ENCODE data around the gene COL27A1. TPM values are rescaled to one million over a fixed set of nuclear protein-coding genes. Genes with fewer than 3 reads are reported as not detected.

Gene COL27A1
- total RNA-seq, 1 donor from 2014 or later: 65.1 TPM

DNA sequence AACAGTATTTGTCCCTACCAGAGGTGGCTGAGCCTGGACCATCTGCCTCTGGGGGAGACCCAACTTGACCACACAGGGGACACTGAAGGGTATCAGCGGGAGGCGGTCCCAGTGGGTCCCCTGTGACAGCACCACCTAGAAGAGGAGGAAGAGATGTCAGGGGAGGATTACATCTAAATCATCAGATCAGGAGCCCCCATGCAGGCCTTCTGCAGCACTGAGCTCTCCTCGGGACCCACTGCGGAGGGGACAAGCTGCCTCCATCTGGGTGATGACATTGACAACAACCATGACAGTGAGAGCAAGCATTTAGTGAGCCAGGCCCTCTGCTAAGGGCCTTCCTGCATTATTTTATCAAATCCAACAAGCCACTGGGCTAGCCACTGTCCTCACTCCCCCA, 186.7 kb downstream of the COL27A1 start:
- TF ChIP-seq, protein P1, sequence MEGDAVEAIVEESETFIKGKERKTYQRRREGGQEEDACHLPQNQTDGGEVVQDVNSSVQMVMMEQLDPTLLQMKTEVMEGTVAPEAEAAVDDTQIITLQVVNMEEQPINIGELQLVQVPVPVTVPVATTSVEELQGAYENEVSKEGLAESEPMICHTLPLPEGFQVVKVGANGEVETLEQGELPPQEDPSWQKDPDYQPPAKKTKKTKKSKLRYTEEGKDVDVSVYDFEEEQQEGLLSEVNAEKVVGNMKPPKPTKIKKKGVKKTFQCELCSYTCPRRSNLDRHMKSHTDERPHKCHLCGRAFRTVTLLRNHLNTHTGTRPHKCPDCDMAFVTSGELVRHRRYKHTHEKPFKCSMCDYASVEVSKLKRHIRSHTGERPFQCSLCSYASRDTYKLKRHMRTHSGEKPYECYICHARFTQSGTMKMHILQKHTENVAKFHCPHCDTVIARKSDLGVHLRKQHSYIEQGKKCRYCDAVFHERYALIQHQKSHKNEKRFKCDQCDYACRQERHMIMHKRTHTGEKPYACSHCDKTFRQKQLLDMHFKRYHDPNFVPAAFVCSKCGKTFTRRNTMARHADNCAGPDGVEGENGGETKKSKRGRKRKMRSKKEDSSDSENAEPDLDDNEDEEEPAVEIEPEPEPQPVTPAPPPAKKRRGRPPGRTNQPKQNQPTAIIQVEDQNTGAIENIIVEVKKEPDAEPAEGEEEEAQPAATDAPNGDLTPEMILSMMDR (conservative IDR thresholded peaks at IDR 0.05): no peak
- Mint-ChIP-seq H3K27ac (no peak overlapping the region), H3K27me3 (no peaks in the 10 kb centered on the region), H3K4me3 (no peak overlapping the region), H3K9me3 (no peaks in the 10 kb centered on the region), H3K36me3 (peaks cover 16% of the 10 kb centered on the region), H3K4me1 (ENCODE audit: unreplicated experiment) (no peaks in the 10 kb centered on the region)
- DNase-seq (ENCODE audit: extremely low spot score, unreplicated experiment): no peak

DNA sequence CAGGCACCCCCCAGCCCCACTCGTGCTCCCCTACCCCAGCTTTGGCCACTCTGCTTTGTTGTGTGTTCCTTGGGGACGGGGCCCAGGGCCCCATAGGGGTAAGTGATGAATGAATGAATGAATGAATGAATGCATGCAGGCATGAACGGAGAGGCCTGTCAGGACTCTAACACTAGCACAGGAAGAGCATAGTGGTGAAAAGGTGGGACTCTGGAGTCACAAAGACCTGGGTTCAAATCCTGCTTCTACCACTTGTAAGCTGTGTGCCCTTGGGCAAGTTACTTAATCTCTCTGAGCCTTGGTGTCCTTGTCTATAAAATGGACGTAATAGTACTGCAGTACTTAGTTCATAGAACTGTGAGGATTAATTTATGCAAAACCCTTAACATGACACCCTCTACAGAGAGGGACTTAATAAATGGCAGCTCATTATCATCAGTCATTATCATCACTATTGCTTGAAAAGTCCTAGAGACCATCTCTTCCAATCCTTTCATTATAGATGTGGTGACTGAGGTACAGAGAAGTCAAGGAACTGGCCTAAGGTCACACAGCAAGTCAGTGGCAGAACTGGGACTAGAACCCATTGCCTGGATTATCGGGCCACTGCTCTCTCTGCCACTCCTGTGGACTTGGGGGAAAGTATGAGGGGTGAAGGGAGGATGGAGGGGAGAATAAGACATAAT, 187.6 kb downstream of the COL27A1 start:
- TF ChIP-seq, protein P1 (conservative IDR thresholded peaks at IDR 0.05): no peak
- no peaks in the 10 kb centered on the region for H3K9me3 Mint-ChIP-seq
- peaks cover 16% of the 10 kb centered on the region for H3K36me3 Mint-ChIP-seq
- H3K27me3 Mint-ChIP-seq: no peaks in the 10 kb centered on the region
- no peak overlapping the region for H3K27ac Mint-ChIP-seq
- no peak for DNase-seq (ENCODE audit: extremely low spot score, unreplicated experiment)
- H3K4me1 Mint-ChIP-seq (ENCODE audit: unreplicated experiment): no peaks in the 10 kb centered on the region
- no peak overlapping the region for H3K4me3 Mint-ChIP-seq

- TF ChIP-seq, protein P1 (conservative IDR thresholded peaks at IDR 0.05): no peak
- Mint-ChIP-seq H3K36me3 (peaks cover 16% of the 10 kb centered on the region), H3K27ac (no peak overlapping the region), H3K4me1 (ENCODE audit: unreplicated experiment) (no peaks in the 10 kb centered on the region), H3K9me3 (no peaks in the 10 kb centered on the region), H3K4me3 (no peak overlapping the region), H3K27me3 (no peaks in the 10 kb centered on the region)
- DNase-seq (ENCODE audit: extremely low spot score, unreplicated experiment): no peak
Observed at GRCh38 chr9:114343471-114344187, 188.3 kb downstream of the COL27A1 start.

GRCh38 chr9:114344188-114344566, 188.8 kb downstream of the COL27A1 start:
- H3K4me3 Mint-ChIP-seq: no peak overlapping the region
- H3K36me3 Mint-ChIP-seq: peaks cover 19% of the 10 kb centered on the region
- TF ChIP-seq, protein P1 (conservative IDR thresholded peaks at IDR 0.05): no peak
- H3K9me3 Mint-ChIP-seq: no peaks in the 10 kb centered on the region
- H3K27me3 Mint-ChIP-seq: no peaks in the 10 kb centered on the region
- peaks cover 5% of the 10 kb centered on the region for H3K4me1 Mint-ChIP-seq (ENCODE audit: unreplicated experiment)
- no peak overlapping the region for H3K27ac Mint-ChIP-seq
- no peak for DNase-seq (ENCODE audit: extremely low spot score, unreplicated experiment)

- peaks cover 11% of the 10 kb centered on the region for H3K4me1 Mint-ChIP-seq (ENCODE audit: unreplicated experiment)
- H3K27ac Mint-ChIP-seq: no peak overlapping the region
- H3K36me3 Mint-ChIP-seq: peaks cover 24% of the 10 kb centered on the region
- no peaks in the 10 kb centered on the region for H3K27me3 Mint-ChIP-seq
- TF ChIP-seq, protein P1 (conservative IDR thresholded peaks at IDR 0.05): no peak
- no peak overlapping the region for H3K4me3 Mint-ChIP-seq
- no peak for DNase-seq (ENCODE audit: extremely low spot score, unreplicated experiment)
- H3K9me3 Mint-ChIP-seq: no peaks in the 10 kb centered on the region
Observed at GRCh38 chr9:114344692-114345091, 189.4 kb downstream of the COL27A1 start.

Measured in type B pancreatic cell (in vitro differentiated cells).